Measurements from ENCODE around the gene B3GALT6.

DNA sequence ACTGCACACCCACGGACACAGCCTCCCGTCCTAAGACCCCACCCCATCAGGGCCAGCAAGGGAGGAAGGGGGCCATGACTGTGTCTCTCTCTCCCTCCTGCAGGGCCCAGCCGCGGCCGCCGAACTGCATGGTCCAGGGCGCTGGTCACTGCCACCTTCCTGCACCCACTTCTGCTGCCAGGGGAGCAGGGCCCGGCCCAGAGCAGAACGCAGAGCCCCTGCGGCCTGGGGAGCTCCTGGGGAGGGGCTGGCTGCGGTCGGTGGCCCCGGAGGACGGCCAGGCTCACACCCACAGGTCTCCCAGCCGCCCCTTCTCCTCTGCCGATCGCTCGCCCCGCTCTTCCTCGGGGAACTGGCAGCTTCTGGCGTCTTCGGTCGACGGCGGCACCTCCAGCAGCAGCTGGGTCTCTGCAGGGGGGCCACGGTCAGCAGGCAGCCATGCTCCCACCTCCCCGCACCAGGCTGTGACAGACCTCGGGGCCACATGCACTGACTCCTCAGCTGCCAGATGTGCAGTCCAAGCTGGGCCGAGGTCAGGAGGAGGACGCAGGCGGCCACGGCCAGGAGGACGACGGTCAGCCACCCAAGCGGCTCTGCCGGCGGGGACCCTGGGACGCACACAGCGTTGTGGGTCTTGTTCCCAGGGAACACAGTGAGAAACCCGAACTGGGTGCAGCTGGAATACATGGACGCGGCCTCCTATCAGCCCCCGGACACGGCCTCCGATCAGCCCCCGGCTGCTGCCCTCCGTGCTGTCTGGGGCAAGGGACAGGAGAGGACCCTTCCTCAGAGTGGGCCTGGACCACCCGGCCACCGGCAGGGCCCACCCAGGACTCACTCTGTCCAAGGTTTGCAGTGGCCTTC is 28.2 kb upstream of the B3GALT6 start:
- TF ChIP-seq, protein P1, sequence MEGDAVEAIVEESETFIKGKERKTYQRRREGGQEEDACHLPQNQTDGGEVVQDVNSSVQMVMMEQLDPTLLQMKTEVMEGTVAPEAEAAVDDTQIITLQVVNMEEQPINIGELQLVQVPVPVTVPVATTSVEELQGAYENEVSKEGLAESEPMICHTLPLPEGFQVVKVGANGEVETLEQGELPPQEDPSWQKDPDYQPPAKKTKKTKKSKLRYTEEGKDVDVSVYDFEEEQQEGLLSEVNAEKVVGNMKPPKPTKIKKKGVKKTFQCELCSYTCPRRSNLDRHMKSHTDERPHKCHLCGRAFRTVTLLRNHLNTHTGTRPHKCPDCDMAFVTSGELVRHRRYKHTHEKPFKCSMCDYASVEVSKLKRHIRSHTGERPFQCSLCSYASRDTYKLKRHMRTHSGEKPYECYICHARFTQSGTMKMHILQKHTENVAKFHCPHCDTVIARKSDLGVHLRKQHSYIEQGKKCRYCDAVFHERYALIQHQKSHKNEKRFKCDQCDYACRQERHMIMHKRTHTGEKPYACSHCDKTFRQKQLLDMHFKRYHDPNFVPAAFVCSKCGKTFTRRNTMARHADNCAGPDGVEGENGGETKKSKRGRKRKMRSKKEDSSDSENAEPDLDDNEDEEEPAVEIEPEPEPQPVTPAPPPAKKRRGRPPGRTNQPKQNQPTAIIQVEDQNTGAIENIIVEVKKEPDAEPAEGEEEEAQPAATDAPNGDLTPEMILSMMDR (conservative IDR thresholded peaks at IDR 0.05; ENCODE audit: low read depth, low read length), result no peak
- TF ChIP-seq EZH2phosphoT487 (IDR thresholded peaks at IDR 0.05; ENCODE audit: borderline replicate concordance, low read length), result no peak

Data from PC-3 (cell line).